H9 (cell line): ENCODE data around the gene CRACR2B. TPM values are rescaled to one million over a fixed set of nuclear protein-coding genes. Genes with fewer than 3 reads are reported as not detected.

ENCODE experiments used
- DNase-seq: peaks from one replicate; pipeline ENCODE4 v3.0.0-alpha.2; 2017
- H2AFZ ChIP-seq: one replicate; pipeline ENCODE4 v1.6.1; 2013; ENCODE audit warnings: mild to moderate bottlenecking, low read length, control low read depth, moderate library complexity
- H2AK5ac ChIP-seq: 2 replicates; pipeline ENCODE4 v1.6.1; 2013; ENCODE audit warnings: low read length, control low read depth, mixed read lengths; ENCODE audit not compliant: insufficient read length
- H2BK120ac ChIP-seq: one replicate; pipeline ENCODE4 v1.6.1; 2013; ENCODE audit warnings: low read depth, mild to moderate bottlenecking, low read length, control low read depth, inconsistent platforms; ENCODE audit not compliant: poor library complexity, severe bottlenecking
- H2BK12ac ChIP-seq: 2 replicates; pipeline ENCODE4 v1.6.1; 2013; ENCODE audit warnings: low read length, control low read depth, mixed read lengths, low read depth; ENCODE audit not compliant: insufficient read length
- H2BK15ac ChIP-seq: 2 replicates; pipeline ENCODE4 v1.6.1; 2013; ENCODE audit warnings: low read depth, low read length, control low read depth
- H2BK20ac ChIP-seq: one replicate; pipeline ENCODE4 v1.6.1; 2013; ENCODE audit warnings: low read depth, mild to moderate bottlenecking, low read length, control low read depth, inconsistent platforms; ENCODE audit not compliant: poor library complexity, severe bottlenecking
- H2BK5ac ChIP-seq: 2 replicates; pipeline ENCODE4 v1.6.1; 2013; ENCODE audit warnings: low read length, control low read depth, mixed read lengths; ENCODE audit not compliant: insufficient read length
- H3K14ac ChIP-seq: 2 replicates; pipeline ENCODE4 v1.6.1; 2013; ENCODE audit warnings: low read length, control low read depth; ENCODE audit not compliant: insufficient read depth
- H3K18ac ChIP-seq: 2 replicates; pipeline ENCODE4 v1.6.1; 2013; ENCODE audit warnings: low read depth, mild to moderate bottlenecking, mixed read lengths, low read length, control low read depth; ENCODE audit not compliant: insufficient read length
- H3K23ac ChIP-seq: 2 replicates; pipeline ENCODE4 v1.6.1; 2013; ENCODE audit warnings: low read length, control low read depth, mixed read lengths, low read depth; ENCODE audit not compliant: insufficient read length
- H3K23me2 ChIP-seq: 2 replicates; pipeline ENCODE4 v1.6.1; 2013; ENCODE audit warnings: low read depth, mild to moderate bottlenecking, mixed read lengths, low read length, control low read depth; ENCODE audit not compliant: insufficient read length, poor library complexity, severe bottlenecking
- H3K27ac ChIP-seq: 2 replicates; pipeline ENCODE4 v1.5.1; 2013; ENCODE audit warnings: low read length, control low read depth, mixed read lengths, low read depth; ENCODE audit not compliant: insufficient read length
- H3K27me3 ChIP-seq: 2 replicates; pipeline ENCODE4 v1.6.1; 2013; ENCODE audit warnings: low read length, control low read depth, inconsistent platforms; ENCODE audit not compliant: insufficient read depth
- H3K4ac ChIP-seq: 2 replicates; pipeline ENCODE4 v1.6.1; 2013; ENCODE audit warnings: low read depth, mild to moderate bottlenecking, control low read depth, inconsistent platforms, low read length, moderate library complexity
- H3K4me1 ChIP-seq: 2 replicates; pipeline ENCODE4 v1.6.1; 2013; ENCODE audit warnings: low read length, control low read depth, inconsistent platforms; ENCODE audit not compliant: insufficient read depth
- H3K4me2 ChIP-seq: 2 replicates; pipeline ENCODE4 v1.6.1; 2013; ENCODE audit warnings: low read length, control low read depth, mixed read lengths; ENCODE audit not compliant: insufficient read length, insufficient read depth
- H3K56ac ChIP-seq: 2 replicates; pipeline ENCODE4 v1.6.1; 2013; ENCODE audit warnings: low read depth, mild to moderate bottlenecking, mixed read lengths, low read length, control low read depth; ENCODE audit not compliant: insufficient read length
- H3K79me1 ChIP-seq: 2 replicates; pipeline ENCODE4 v1.6.1; 2013; ENCODE audit warnings: low read depth, mild to moderate bottlenecking, moderate library complexity, low read length, control low read depth, inconsistent platforms; ENCODE audit not compliant: insufficient read depth, poor library complexity, severe bottlenecking
- H3K79me2 ChIP-seq: 2 replicates; pipeline ENCODE4 v1.6.1; 2013; ENCODE audit warnings: low read length, control low read depth, inconsistent platforms; ENCODE audit not compliant: insufficient read depth
- H3K9ac ChIP-seq: 2 replicates; pipeline ENCODE4 v1.6.1; 2013; ENCODE audit warnings: low read length, control low read depth, mixed read lengths; ENCODE audit not compliant: insufficient read length; ENCODE audit errors: extremely low read depth
- H3K9me3 ChIP-seq: one replicate; pipeline ENCODE4 v1.6.1; 2013; ENCODE audit warnings: low read depth, low read length, inconsistent platforms; ENCODE audit not compliant: control insufficient read depth
- H3T11ph ChIP-seq: one replicate; pipeline ENCODE4 v1.6.1; 2013; ENCODE audit warnings: mild to moderate bottlenecking, low read length, control low read depth, inconsistent platforms
- H4K20me1 ChIP-seq: one replicate; pipeline ENCODE4 v1.6.1; 2013; ENCODE audit not compliant: control insufficient read depth, insufficient read length, insufficient read depth
- H4K5ac ChIP-seq: 2 replicates; pipeline ENCODE4 v1.6.1; 2013; ENCODE audit warnings: low read depth, mild to moderate bottlenecking, mixed read lengths, low read length, control low read depth; ENCODE audit not compliant: insufficient read length
- H4K8ac ChIP-seq: replicated peaks from 2 replicates; pipeline ENCODE4 v1.6.1; 2013; ENCODE audit warnings: low read length, control low read depth, mixed read lengths, low read depth; ENCODE audit not compliant: insufficient read length
- H4K91ac ChIP-seq: 2 replicates; pipeline ENCODE4 v1.6.1; 2013; ENCODE audit warnings: low read depth, mild to moderate bottlenecking, moderate library complexity, mixed read lengths, low read length, control low read depth; ENCODE audit not compliant: insufficient read length
- H3K27ac Mint-ChIP-seq, 3 experiments: 2 replicates in 2 of 3; 3 replicates in 1 of 3; pipeline ENCODE4 v1.8.0; 2020 to 2021; ENCODE audit warnings: mixed read lengths in 3 of 3, mild to moderate bottlenecking in 1 of 3, moderate library complexity in 1 of 3
- H3K27me3 Mint-ChIP-seq: 2 replicates; pipeline ENCODE4 v1.8.0; 2021; ENCODE audit warnings: low read depth, mild to moderate bottlenecking, moderate library complexity, mixed read lengths
- H3K36me3 Mint-ChIP-seq, 3 experiments: 2 replicates in 2 of 3; 3 replicates in 1 of 3; pipeline ENCODE4 v1.8.0; 2020 to 2021; ENCODE audit warnings: low read depth in 3 of 3, mixed read lengths in 3 of 3; ENCODE audit not compliant: insufficient read depth in 1 of 3
- H3K4me1 Mint-ChIP-seq, 2 experiments: 2 replicates each; pipeline ENCODE4 v1.8.0; 2020; ENCODE audit warnings: mixed read lengths in 2 of 2
- H3K4me3 Mint-ChIP-seq, 2 experiments: 2 replicates in 1 of 2; 3 replicates in 1 of 2; pipeline ENCODE4 v1.8.0; 2020 to 2021; ENCODE audit warnings: mild to moderate bottlenecking in 2 of 2, mixed read lengths in 2 of 2, moderate library complexity in 1 of 2
- H3K9me3 Mint-ChIP-seq, 2 experiments: 2 replicates in 1 of 2; 3 replicates in 1 of 2; pipeline ENCODE4 v1.8.0; 2020; ENCODE audit warnings: mild to moderate bottlenecking in 2 of 2, mixed read lengths in 2 of 2, moderate library complexity in 1 of 2
- WGBS: extraction: QIAGEN DNeasy Blood & Tissue Kit; methylation state at CpG from one replicate; pipeline ENCODE4 v1.1.7; 2013; ENCODE audit warnings: missing lambda C conversion rate, low lambda C conversion rate, mixed read lengths; ENCODE audit not compliant: insufficient read length; ENCODE audit errors: extremely low coverage; 5-methylcytosine and 5-hydroxymethylcytosine counted together
- total RNA-seq: library from RNA; stranded (reverse); gene quantifications from 2 replicates; pipeline ENCODE4 v1.2.1, GENCODE V29; 2021
- TF ChIP-seq, protein P1 (sequence below): fragments of 200-600 bp; sonication (generic); conservative IDR thresholded peaks from 3 replicates; pipeline ENCODE4 v1.8.0; 2021; ENCODE audit warnings: antibody characterized with exemption, mild to moderate bottlenecking

Gene CRACR2B
- total RNA-seq, 1 experiment from 2014 or later = 29.0 TPM

DNA sequence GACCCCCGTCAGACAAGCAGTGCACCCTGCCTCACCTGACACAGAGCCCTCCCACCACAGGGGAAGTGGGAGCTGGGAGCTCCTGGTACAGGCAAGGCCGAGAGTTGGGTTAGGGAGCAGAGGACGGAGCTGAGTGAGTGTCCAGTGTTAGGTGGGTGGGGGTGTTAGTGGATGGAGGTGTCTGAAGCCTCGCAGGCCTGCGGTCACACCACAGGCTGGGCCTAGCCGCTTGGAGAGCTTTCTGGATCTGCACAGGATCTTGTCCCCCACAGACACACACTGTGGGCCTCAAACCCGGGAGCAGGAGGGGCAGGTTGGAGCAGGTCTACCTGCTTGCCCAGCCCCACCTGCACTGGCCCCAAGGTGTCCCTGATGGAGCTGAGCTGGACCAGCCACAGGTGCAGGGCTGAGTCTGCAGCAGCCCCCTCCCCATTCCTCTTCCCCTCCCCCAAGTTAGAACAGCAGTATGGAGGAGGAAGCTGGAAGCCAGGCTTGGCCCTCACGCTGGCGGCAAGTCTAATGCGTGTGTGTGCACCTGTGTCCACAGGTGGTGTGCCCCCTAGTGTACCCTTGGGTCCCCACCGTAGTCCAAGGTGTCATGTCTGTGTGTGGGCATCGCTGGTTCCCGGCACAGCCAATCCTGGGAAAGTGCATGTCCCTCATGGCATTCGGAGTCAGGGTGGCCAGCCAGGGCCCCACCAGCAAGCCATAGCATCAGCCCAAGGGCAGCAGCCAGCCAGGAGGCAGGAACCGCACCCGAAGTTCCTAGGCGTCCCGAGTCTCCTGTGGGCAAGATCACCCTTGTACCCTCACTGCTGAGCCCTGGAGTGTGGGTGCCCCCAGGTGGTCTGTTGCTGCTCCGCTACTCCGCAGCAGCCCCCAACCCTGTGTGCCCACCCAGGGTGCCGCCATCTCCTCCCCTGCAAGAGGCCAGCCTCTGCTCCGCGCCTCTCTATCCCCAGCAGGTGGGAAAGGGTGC, 48.5 kb upstream of the CRACR2B start:
- Histone ChIP-seq H2BK120ac (no peak overlapping the region), H2BK5ac (no peak overlapping the region), H3K23ac (no peak overlapping the region), H3K27ac (no peak overlapping the region), H3K9me3 (no peaks in the 10 kb centered on the region), H3K56ac (no peak overlapping the region), H4K8ac (no peak overlapping the region), H3K27me3 (no peaks in the 10 kb centered on the region), H3K4me2 (no peak overlapping the region), H2BK12ac (no peak overlapping the region), H2BK20ac (no peak overlapping the region), H3K14ac (no peak overlapping the region; the same call in 1 of the 2 replicates), H2AFZ (no peak overlapping the region), H2AK5ac (no peak overlapping the region), H3K79me2 (peaks cover 3% of the 10 kb centered on the region; the same call in 1 of the 2 replicates), H4K20me1 (no peaks in the 10 kb centered on the region), H4K91ac (no peak overlapping the region), H3K9ac (no peak overlapping the region), H4K5ac (no peak overlapping the region), H3K4ac (no peak overlapping the region), H3K4me1 (peaks cover 2% of the 10 kb centered on the region; the same call in 1 of the 2 replicates), H2BK15ac (no peak overlapping the region), H3K79me1 (peaks cover 8% of the 10 kb centered on the region), H3K18ac (no peak overlapping the region), H3K23me2 (peaks cover 17% of the 10 kb centered on the region), H3T11ph (no peak overlapping the region)
- TF ChIP-seq, protein P1, sequence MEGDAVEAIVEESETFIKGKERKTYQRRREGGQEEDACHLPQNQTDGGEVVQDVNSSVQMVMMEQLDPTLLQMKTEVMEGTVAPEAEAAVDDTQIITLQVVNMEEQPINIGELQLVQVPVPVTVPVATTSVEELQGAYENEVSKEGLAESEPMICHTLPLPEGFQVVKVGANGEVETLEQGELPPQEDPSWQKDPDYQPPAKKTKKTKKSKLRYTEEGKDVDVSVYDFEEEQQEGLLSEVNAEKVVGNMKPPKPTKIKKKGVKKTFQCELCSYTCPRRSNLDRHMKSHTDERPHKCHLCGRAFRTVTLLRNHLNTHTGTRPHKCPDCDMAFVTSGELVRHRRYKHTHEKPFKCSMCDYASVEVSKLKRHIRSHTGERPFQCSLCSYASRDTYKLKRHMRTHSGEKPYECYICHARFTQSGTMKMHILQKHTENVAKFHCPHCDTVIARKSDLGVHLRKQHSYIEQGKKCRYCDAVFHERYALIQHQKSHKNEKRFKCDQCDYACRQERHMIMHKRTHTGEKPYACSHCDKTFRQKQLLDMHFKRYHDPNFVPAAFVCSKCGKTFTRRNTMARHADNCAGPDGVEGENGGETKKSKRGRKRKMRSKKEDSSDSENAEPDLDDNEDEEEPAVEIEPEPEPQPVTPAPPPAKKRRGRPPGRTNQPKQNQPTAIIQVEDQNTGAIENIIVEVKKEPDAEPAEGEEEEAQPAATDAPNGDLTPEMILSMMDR = no peak
- no CpG with 5 or more reads among the region's 23 CpGs for WGBS
- H3K4me1 Mint-ChIP-seq = peaks cover 32 to 42% of the 10 kb centered on the region in 2 experiments
- H3K36me3 Mint-ChIP-seq = peaks cover 5 to 21% (median 17%) of the 10 kb centered on the region in 3 experiments; a peak in 6 of 7 replicates
- H3K27me3 Mint-ChIP-seq = peaks cover 4% of the 10 kb centered on the region
- H3K4me3 Mint-ChIP-seq = peak overlapping the region; percentile 63 to 78; a peak in 4 of 5 replicates
- DNase-seq = no peak
- no peak overlapping the region for H3K27ac Mint-ChIP-seq
- no peaks in the 10 kb centered on the region for H3K9me3 Mint-ChIP-seq
